GM12878 (cell line): ENCODE data around the gene PHYKPL. TPM values are rescaled to one million over a fixed set of nuclear protein-coding genes. Genes with fewer than 3 reads are reported as not detected.
"Not testable (repeated sequence)": the region's sequence is repeated elsewhere in the genome, so short reads cannot be mapped to it uniquely, and the experiment has no call there.

ENCODE experiments used
- ATAC-seq: fragments of 200-7000 bp; cut with Tn5 transposase; 3 replicates; pipeline ENCODE4 v1.9.1; 2020; ENCODE audit warnings: mild to moderate bottlenecking, moderate library complexity
- BruUV-seq: library from RNA; stranded (reverse); fragments of 400-500 nt; replicated peaks from 2 replicates; lab custom pipeline; 2021; lab: Mats Ljungman, UMichigan
- CTCF ChIA-PET: fragments of 300-600 bp; sonication (Branson Sonifier 250); formaldehyde crosslinking; extraction: SDS; loops from one replicate; lab custom pipeline; 2021; ENCODE audit warnings: inconsistent platforms; lab: Yijun Ruan, JAX
- POLR2A ChIA-PET: fragments of 350-600 bp; formaldehyde crosslinking; extraction: SDS; loops from one replicate; lab custom pipeline; 2021; ENCODE audit warnings: inconsistent platforms; lab: Charles Lee
- RAD21 ChIA-PET: fragments of 300-600 bp; sonication (Branson Sonifier 250); formaldehyde crosslinking; loops from one replicate; lab custom pipeline; 2023; ENCODE audit warnings: antibody characterized with exemption; ENCODE audit not compliant: unreplicated experiment; lab: Charles Lee
- SMC1A ChIA-PET: fragments of 300-600 bp; sonication (Branson Sonifier 250); formaldehyde crosslinking; loops from one replicate; lab custom pipeline; 2023; ENCODE audit not compliant: unreplicated experiment, uncharacterized antibody; lab: Charles Lee
- DNase-seq: peaks from one replicate; pipeline ENCODE4 v3.0.0-alpha.2; 2011; ENCODE audit warnings: low read depth, low spot score
- FAIRE-seq: peaks from 3 replicates; lab custom pipeline; 2011; peaks lifted over from hg19 to GRCh38; lab: Jason Lieb, UNC
- H2AFZ ChIP-seq: 2 replicates; pipeline ENCODE4 v1.6.0; 2011; ENCODE audit warnings: low read depth, low read length, control low read depth; ENCODE audit not compliant: control insufficient read depth
- H3K27ac ChIP-seq: 2 replicates; pipeline ENCODE4 v1.5.1; 2011; ENCODE audit warnings: control low read depth; ENCODE audit not compliant: control insufficient read depth, insufficient read depth
- H3K27me3 ChIP-seq, 2 experiments: replicated peaks in 1 of 2; 2 replicates each; pipeline versions ENCODE4 v1.6.0 to v1.6.1; 2011; ENCODE audit warnings: low read length in 1 of 2; ENCODE audit not compliant: control insufficient read depth in 2 of 2, insufficient read depth in 2 of 2
- H3K36me3 ChIP-seq, 2 experiments: 2 replicates each; pipeline ENCODE4 v1.5.1; 2011; ENCODE audit warnings: low read length in 1 of 2; ENCODE audit not compliant: control insufficient read depth in 2 of 2, insufficient read depth in 2 of 2
- H3K4me1 ChIP-seq: 2 replicates; pipeline ENCODE4 v1.6.1; 2011; ENCODE audit warnings: mild to moderate bottlenecking, low read length, moderate library complexity, mixed read lengths; ENCODE audit not compliant: control insufficient read depth, insufficient read depth
- H3K4me2 ChIP-seq: 2 replicates; pipeline ENCODE4 v1.6.0; 2011; ENCODE audit warnings: control low read depth; ENCODE audit not compliant: control insufficient read depth, insufficient read depth
- H3K4me3 ChIP-seq: fragments of 200-600 bp; sonication (generic); 2 replicates; pipeline ENCODE4 v1.5.1; 2016
- H3K79me2 ChIP-seq: 2 replicates; pipeline ENCODE4 v1.6.0; 2011; ENCODE audit warnings: low read length; ENCODE audit not compliant: control insufficient read depth, insufficient read depth
- H3K9ac ChIP-seq: 2 replicates; pipeline ENCODE4 v1.8.0; 2011; ENCODE audit warnings: low read length, control low read depth, mixed read lengths; ENCODE audit not compliant: control insufficient read depth, insufficient read depth
- H3K9me3 ChIP-seq: replicated peaks from 3 replicates; pipeline ENCODE4 v1.5.1; 2011; ENCODE audit warnings: mild to moderate bottlenecking, low read length; ENCODE audit not compliant: control insufficient read depth, insufficient read depth
- H4K20me1 ChIP-seq: 2 replicates; pipeline ENCODE4 v1.6.0; 2011; ENCODE audit not compliant: control insufficient read depth, insufficient read depth
- CEBPB ChIP-seq, 2 experiments: fragments of 150-350 bp in 1 of 2; IDR thresholded peaks; 2 replicates each; pipeline ENCODE4 v1.6.1; 2012 to 2014; ENCODE audit warnings: low read depth in 2 of 2, low read length in 2 of 2, borderline replicate concordance in 1 of 2, inconsistent platforms in 1 of 2
- ESRRA ChIP-seq: IDR thresholded peaks from 2 replicates; pipeline ENCODE4 v1.6.1; 2012; ENCODE audit warnings: mild to moderate bottlenecking, low read length, improper control_type of control experiment
- NR2C1 ChIP-seq: fragments of 450-650 bp; IDR thresholded peaks from 2 replicates; pipeline ENCODE4 v1.6.1; 2017; ENCODE audit warnings: antibody characterized with exemption, mild to moderate bottlenecking, moderate library complexity
- PAX5 ChIP-seq: IDR thresholded peaks from 2 replicates; pipeline ENCODE4 v1.6.1; 2011; ENCODE audit warnings: low read depth, low read length, borderline replicate concordance
- WGBS: methylation state at CpG from one replicate; pipeline ENCODE4 v1.1.6; 2016; ENCODE audit warnings: low lambda C conversion rate; ENCODE audit not compliant: insufficient replicate concordance, insufficient coverage; ENCODE audit errors: missing lambda C conversion rate; 5-methylcytosine and 5-hydroxymethylcytosine counted together
- in situ Hi-C: fragments of 300-500 bp; cut with MboI; formaldehyde crosslinking; loops from 9 replicates; pipeline ENCODE4 v1.14.3; 2018; ENCODE audit warnings: mixed read lengths
- intact Hi-C: fragments of 100-400 bp; cut with micrococcal nuclease; formaldehyde crosslinking; loops from one replicate; pipeline ENCODE4 v1.14.2; 2022; ENCODE audit not compliant: unreplicated experiment
- polyA plus RNA-seq, 11 experiments: library from polyadenylated mRNA; depleted of rRNA in 4 of 11; unstranded in 6 of 11; stranded (reverse) in 5 of 11; fragments of >200 nt; fragmentation: Nextera tagmentation in 4 of 11; fragmentation: Illumina TruSeq in 1 of 11; extraction: Ambion mirVana in 4 of 11; extraction: Trizol in 1 of 11; gene quantifications; 1 replicate in 1 of 11; 2 replicates in 10 of 11; pipeline versions ENCODE4 v1.2.1 to v1.2.3, GENCODE V29; 2011 to 2016; ENCODE audit warnings: inconsistent platforms in 2 of 11, missing spikeins in 2 of 11, low read depth in 1 of 11
- total RNA-seq, 4 experiments: library from RNA; depleted of rRNA in 3 of 4; stranded (reverse); fragments of >200 nt in 3 of 4; fragmentation: Illumina TruSeq in 1 of 4; extraction: Trizol in 1 of 4; gene quantifications; 2 replicates each; pipeline versions ENCODE4 v1.2.1 to v1.2.3, GENCODE V29; 2013 to 2021
- TF ChIP-seq, protein P1 (sequence below): fragments of 450-650 bp; IDR thresholded peaks from 2 replicates; pipeline ENCODE4 v1.6.1; 2017; ENCODE audit warnings: low read depth, mild to moderate bottlenecking, moderate library complexity
- TF ChIP-seq, protein P2 (sequence below), 3 experiments: IDR thresholded peaks in 2 of 3; conservative IDR thresholded peaks in 1 of 3; 2 replicates each; pipeline ENCODE4 v1.5.1; 2011; ENCODE audit warnings: low read depth in 3 of 3, low read length in 3 of 3, mild to moderate bottlenecking in 3 of 3, control low read depth in 2 of 3, moderate library complexity in 2 of 3, inconsistent platforms in 1 of 3, mixed read lengths in 1 of 3; ENCODE audit not compliant: control insufficient read depth in 2 of 3, insufficient read depth in 1 of 3; ENCODE audit errors: extremely low read depth in 1 of 3

The PHYKPL gene
- total and polyA plus RNA-seq, 10 of the 15 experiments (the other 5 are each of a cell fraction or from before 2014, with no cell fraction given) = 4.5 to 53.9 (median 25.6) TPM

DNA sequence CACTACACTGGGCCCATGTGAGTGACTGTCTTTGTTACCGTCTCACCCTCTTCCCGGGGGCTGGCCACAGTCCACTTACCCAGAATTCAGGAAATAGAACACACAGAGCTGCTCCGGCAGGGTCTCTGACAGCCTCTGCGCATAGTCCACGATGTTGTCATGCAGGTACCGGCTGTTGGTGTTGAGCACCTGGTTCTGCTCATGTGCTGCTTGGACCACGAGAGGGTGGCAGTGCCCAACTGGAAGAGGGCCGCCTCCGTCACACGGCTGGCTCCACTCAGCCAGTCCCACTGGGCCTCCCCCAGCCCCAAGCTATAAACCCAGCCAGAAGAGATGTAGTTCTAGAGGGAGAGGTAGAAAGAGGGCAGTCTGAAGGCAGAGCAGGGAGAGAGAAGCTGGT is 2.7 kb downstream of the PHYKPL start:
- ATAC-seq = no peak
- POLR2A ChIA-PET = interaction anchor here (2.0 kb wide), 1 partner anchor 26 kb away, joined by 11 read pairs; the partner anchor contains the start of gene HNRNPAB
- peak overlapping the region; percentile 100 for H3K4me2 ChIP-seq
- in situ Hi-C loops (no loop called here), intact Hi-C loops (no loop called here)
- H3K4me3 ChIP-seq = no peak overlapping the region
- H3K27ac ChIP-seq = no peak overlapping the region
- TF ChIP-seq, protein P1, sequence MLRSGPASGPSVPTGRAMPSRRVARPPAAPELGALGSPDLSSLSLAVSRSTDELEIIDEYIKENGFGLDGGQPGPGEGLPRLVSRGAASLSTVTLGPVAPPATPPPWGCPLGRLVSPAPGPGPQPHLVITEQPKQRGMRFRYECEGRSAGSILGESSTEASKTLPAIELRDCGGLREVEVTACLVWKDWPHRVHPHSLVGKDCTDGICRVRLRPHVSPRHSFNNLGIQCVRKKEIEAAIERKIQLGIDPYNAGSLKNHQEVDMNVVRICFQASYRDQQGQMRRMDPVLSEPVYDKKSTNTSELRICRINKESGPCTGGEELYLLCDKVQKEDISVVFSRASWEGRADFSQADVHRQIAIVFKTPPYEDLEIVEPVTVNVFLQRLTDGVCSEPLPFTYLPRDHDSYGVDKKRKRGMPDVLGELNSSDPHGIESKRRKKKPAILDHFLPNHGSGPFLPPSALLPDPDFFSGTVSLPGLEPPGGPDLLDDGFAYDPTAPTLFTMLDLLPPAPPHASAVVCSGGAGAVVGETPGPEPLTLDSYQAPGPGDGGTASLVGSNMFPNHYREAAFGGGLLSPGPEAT = no peak
- TF ChIP-seq ESRRA (no peak), PAX5 (no peak), NR2C1 (no peak), CEBPB (IDR thresholded peaks at IDR 0.05; ENCODE audit: borderline replicate concordance in 1 of 2, low read depth in 2 of 2, low read length in 2 of 2) (no peak)
- TF ChIP-seq, protein P2, sequence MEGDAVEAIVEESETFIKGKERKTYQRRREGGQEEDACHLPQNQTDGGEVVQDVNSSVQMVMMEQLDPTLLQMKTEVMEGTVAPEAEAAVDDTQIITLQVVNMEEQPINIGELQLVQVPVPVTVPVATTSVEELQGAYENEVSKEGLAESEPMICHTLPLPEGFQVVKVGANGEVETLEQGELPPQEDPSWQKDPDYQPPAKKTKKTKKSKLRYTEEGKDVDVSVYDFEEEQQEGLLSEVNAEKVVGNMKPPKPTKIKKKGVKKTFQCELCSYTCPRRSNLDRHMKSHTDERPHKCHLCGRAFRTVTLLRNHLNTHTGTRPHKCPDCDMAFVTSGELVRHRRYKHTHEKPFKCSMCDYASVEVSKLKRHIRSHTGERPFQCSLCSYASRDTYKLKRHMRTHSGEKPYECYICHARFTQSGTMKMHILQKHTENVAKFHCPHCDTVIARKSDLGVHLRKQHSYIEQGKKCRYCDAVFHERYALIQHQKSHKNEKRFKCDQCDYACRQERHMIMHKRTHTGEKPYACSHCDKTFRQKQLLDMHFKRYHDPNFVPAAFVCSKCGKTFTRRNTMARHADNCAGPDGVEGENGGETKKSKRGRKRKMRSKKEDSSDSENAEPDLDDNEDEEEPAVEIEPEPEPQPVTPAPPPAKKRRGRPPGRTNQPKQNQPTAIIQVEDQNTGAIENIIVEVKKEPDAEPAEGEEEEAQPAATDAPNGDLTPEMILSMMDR (IDR thresholded peaks at IDR 0.05 in 2 of 3, conservative IDR thresholded peaks at IDR 0.05 in 1 of 3; ENCODE audit: control insufficient read depth in 2 of 3, extremely low read depth in 1 of 3, insufficient read depth in 1 of 3, low read depth in 3 of 3, low read length in 3 of 3) = no peak
- no peaks in the 10 kb centered on the region for H3K9me3 ChIP-seq
- peaks cover 12% of the 10 kb centered on the region for H3K4me1 ChIP-seq
- no peaks in the 10 kb centered on the region for H4K20me1 ChIP-seq
- no peak overlapping the region for H3K9ac ChIP-seq
- 87% methylated on average over 10 of the region's 10 CpGs for WGBS
- H3K27me3 ChIP-seq = no peaks in the 10 kb centered on the region
- SMC1A ChIA-PET = no interaction called here
- no peak for FAIRE-seq
- H3K36me3 ChIP-seq = peaks cover 1 to 8% of the 10 kb centered on the region in 2 experiments
- DNase-seq = no peak
- BruUV-seq = no TSS peak
- CTCF ChIA-PET = no interaction called here
- no peak overlapping the region for H2AFZ ChIP-seq
- peaks cover 29% of the 10 kb centered on the region for H3K79me2 ChIP-seq
- RAD21 ChIA-PET = no interaction called here

DNA sequence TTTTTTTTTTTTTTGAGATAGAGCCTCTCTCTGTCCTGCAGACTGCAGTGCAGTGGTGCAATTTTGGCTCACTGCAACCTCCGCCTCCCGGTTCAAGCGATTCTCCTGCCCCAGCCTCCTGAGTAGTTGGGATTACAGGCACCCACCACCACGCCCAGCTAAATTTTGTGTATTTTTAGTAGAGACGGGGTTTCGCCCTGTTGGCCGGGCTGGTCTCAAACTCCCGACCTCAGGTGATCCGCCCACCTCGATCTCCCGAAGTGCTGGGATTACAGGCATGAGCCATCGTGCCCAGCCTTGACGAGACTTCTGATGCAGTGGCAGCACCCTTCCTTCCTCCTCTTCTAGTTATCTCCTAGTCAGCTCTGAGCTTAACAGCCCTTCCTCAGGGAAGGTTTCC is 3.5 kb downstream of the PHYKPL start:
- FAIRE-seq, intact Hi-C loops, H3K36me3 ChIP-seq: not testable (repeated sequence)

More for the DNA sequence above, 3.5 kb downstream of the PHYKPL start:
- H3K27me3 ChIP-seq, SMC1A ChIA-PET, H3K9ac ChIP-seq, in situ Hi-C loops, H3K27ac ChIP-seq, H3K4me3 ChIP-seq, BruUV-seq, H2AFZ ChIP-seq, DNase-seq, CTCF ChIA-PET, RAD21 ChIA-PET, ATAC-seq, H4K20me1 ChIP-seq, H3K9me3 ChIP-seq, H3K4me2 ChIP-seq: not testable (repeated sequence)
- POLR2A ChIA-PET = interaction anchor here (0.7 kb wide), 1 partner anchor 16 kb away, joined by 3 read pairs; no protein-coding TSS in a partner anchor
- peaks cover 29% of the 10 kb centered on the region for H3K79me2 ChIP-seq
- 88% methylated on average over 12 of the region's 13 CpGs for WGBS
- H3K4me1 ChIP-seq = peaks cover 10% of the 10 kb centered on the region
